A549 treated with RU486 at 1 μM for 4 hours (cell line): ENCODE data around the gene TMBIM6. TPM values are rescaled to one million over a fixed set of nuclear protein-coding genes. Genes with fewer than 3 reads are reported as not detected.

Experiments
- total RNA-seq: library from RNA; stranded (reverse); fragments of 200-300 nt; extraction: Qiagen RNA extraction; gene quantifications from 5 replicates; pipeline ENCODE4 v1.2.3, GENCODE V29; 2022; ENCODE audit warnings: low read depth

The TMBIM6 gene
- total RNA-seq: 394 to 497 TPM (median 481 TPM) in 5 replicates

GRCh38 chr12:49740930-49741881 lies at the start of gene TMBIM6:
Gene TMBIM6 (plus strand): TSS chr12:49741557. CDS start chr12:49752494, 10,937 bp downstream.

GRCh38 chr12:49707128-49707811 lies 34.1 kb upstream of the TMBIM6 start, which contains the start of gene FMNL3:
Gene FMNL3 (minus strand): TSS chr12:49707405. CDS start chr12:49707180, 225 bp downstream.

Other genes starting within 250 kb of the TMBIM6 start
- gene KCNH3, start 202.5 kb upstream of the TMBIM6 start, total RNA-seq: 2.1 to 3.3 TPM (median 2.8 TPM) in 5 replicates
- gene MCRS1, start 173.4 kb upstream of the TMBIM6 start, total RNA-seq: 57.8 to 67.8 TPM (median 64.0 TPM) in 5 replicates
- 0.08 to 0.27 TPM (median 0.16 TPM) in 5 replicates for gene FAM186B, start 135.9 kb upstream of the TMBIM6 start, total RNA-seq
- gene PRPF40B, start 118.0 kb upstream of the TMBIM6 start, total RNA-seq: 4.7 to 8.6 TPM (median 6.7 TPM) in 5 replicates
- gene FMNL3, start 34.2 kb upstream of the TMBIM6 start, total RNA-seq: 1.3 to 2.1 TPM (median 2.0 TPM) in 5 replicates
- 6.1 to 8.6 TPM (median 6.9 TPM) in 5 replicates for gene NCKAP5L, start 86.9 kb downstream of the TMBIM6 start, total RNA-seq
- gene BCDIN3D, start 101.5 kb downstream of the TMBIM6 start, total RNA-seq: 3.6 to 4.7 TPM (median 4.3 TPM) in 5 replicates
- gene FAIM2, start 162.3 kb downstream of the TMBIM6 start, total RNA-seq: not detected in 5 replicates
- not detected in 5 replicates for gene AQP2, start 209.2 kb downstream of the TMBIM6 start, total RNA-seq
- gene AQP5, start 220.3 kb downstream of the TMBIM6 start, total RNA-seq: not detected in 5 replicates
- gene AQP6, start 231.4 kb downstream of the TMBIM6 start, total RNA-seq: not detected in 5 replicates